BLaER1 (cell line): ENCODE data around the gene BRPF1.

Experiments
- H3K27ac ChIP-seq: shearing (Covaris generic); formaldehyde crosslinking; 2 replicates; pipeline ENCODE4 v1.8.1; 2022
- H3K27me3 ChIP-seq: shearing (Covaris generic); formaldehyde crosslinking; 2 replicates; pipeline ENCODE4 v1.8.1; 2022
- H3K36me3 ChIP-seq: shearing (Covaris generic); formaldehyde crosslinking; 2 replicates; pipeline ENCODE4 v1.8.1; 2022
- H3K4me1 ChIP-seq: shearing (Covaris generic); formaldehyde crosslinking; 2 replicates; pipeline ENCODE4 v1.8.1; 2022
- H3K4me2 ChIP-seq: shearing (Covaris generic); formaldehyde crosslinking; 2 replicates; pipeline ENCODE4 v1.8.1; 2022
- H3K4me3 ChIP-seq: shearing (Covaris generic); formaldehyde crosslinking; 2 replicates; pipeline ENCODE4 v1.8.1; 2022
- H3K9ac ChIP-seq: shearing (Covaris generic); formaldehyde crosslinking; 2 replicates; pipeline ENCODE4 v1.8.1; 2022
- H3K9me3 ChIP-seq: shearing (Covaris generic); formaldehyde crosslinking; 2 replicates; pipeline ENCODE4 v1.8.1; 2022
- H4K20me1 ChIP-seq: shearing (Covaris generic); formaldehyde crosslinking; 2 replicates; pipeline ENCODE4 v1.8.1; 2022
- Cebpa-rat ChIP-seq: shearing (Covaris generic); IDR thresholded peaks from 2 replicates; pipeline ENCODE4 v1.8.1; 2022

Gene BRPF1

GRCh38 chr3:9701006-9701405 is 30.5 kb upstream of the BRPF1 start:
- H3K27ac ChIP-seq, result no peak overlapping the region
- H3K4me3 ChIP-seq, result no peak overlapping the region
- H3K4me2 ChIP-seq, result no peak overlapping the region
- no peak for TF ChIP-seq Cebpa-rat
- peaks cover 29% of the 10 kb centered on the region for H3K27me3 ChIP-seq
- peaks cover 82% of the 10 kb centered on the region for H4K20me1 ChIP-seq
- peaks cover 78% of the 10 kb centered on the region for H3K36me3 ChIP-seq
- H3K9ac ChIP-seq, result no peak overlapping the region
- H3K4me1 ChIP-seq, result no peaks in the 10 kb centered on the region
- H3K9me3 ChIP-seq, result no peaks in the 10 kb centered on the region

DNA sequence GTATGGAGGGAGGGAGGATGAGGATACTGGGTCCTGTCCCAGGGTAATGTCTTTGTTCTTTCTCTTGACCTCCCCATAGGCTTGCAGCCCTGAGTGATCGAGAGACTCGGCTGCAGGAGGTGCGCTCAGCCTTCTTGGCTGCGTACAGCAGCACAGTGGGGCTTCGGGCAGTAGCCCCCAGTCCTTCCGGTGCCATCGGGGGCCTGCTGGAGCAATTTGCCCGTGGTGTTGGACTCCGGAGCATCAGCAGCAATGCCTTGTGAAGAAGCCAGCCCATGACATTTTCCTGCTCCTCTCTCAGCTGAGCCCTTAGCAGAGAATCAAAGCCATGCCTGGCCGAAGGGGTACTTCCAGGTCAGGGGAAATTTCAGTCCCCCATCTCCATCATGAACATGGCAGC is 29.8 kb upstream of the BRPF1 start:
- Histone ChIP-seq H3K27me3 (peaks cover 29% of the 10 kb centered on the region), H3K9me3 (no peaks in the 10 kb centered on the region), H3K36me3 (peaks cover 71% of the 10 kb centered on the region), H3K4me1 (no peaks in the 10 kb centered on the region), H3K9ac (no peak overlapping the region), H4K20me1 (peaks cover 75% of the 10 kb centered on the region), H3K4me2 (no peak overlapping the region), H3K27ac (no peak overlapping the region), H3K4me3 (no peak overlapping the region)
- no peak for TF ChIP-seq Cebpa-rat

DNA sequence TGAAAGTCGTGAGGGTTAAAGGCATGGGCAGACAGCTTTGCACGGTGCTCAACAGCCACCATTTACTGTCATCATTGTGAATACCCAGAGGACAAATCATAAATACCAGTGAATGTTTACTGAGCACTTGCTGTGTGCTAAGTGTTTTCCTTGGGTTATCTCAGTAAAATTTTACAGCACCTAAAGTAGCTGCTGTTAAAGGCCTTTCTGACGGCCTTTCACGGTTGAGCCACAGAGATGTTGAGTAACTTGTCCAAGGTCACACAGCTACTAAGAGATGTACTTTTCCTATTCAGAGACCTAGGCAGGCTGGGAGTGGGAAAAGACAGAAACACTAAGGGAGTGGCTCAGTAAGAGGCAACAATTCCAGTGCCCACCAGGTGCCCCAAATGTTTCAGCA is 28.3 kb upstream of the BRPF1 start:
- Histone ChIP-seq H3K27me3 (peaks cover 29% of the 10 kb centered on the region), H3K4me3 (no peak overlapping the region), H3K9me3 (no peaks in the 10 kb centered on the region), H3K27ac (no peak overlapping the region), H3K9ac (no peak overlapping the region), H3K4me1 (no peaks in the 10 kb centered on the region), H3K4me2 (no peak overlapping the region), H4K20me1 (peaks cover 60% of the 10 kb centered on the region), H3K36me3 (peaks cover 56% of the 10 kb centered on the region)
- TF ChIP-seq Cebpa-rat, result no peak

DNA sequence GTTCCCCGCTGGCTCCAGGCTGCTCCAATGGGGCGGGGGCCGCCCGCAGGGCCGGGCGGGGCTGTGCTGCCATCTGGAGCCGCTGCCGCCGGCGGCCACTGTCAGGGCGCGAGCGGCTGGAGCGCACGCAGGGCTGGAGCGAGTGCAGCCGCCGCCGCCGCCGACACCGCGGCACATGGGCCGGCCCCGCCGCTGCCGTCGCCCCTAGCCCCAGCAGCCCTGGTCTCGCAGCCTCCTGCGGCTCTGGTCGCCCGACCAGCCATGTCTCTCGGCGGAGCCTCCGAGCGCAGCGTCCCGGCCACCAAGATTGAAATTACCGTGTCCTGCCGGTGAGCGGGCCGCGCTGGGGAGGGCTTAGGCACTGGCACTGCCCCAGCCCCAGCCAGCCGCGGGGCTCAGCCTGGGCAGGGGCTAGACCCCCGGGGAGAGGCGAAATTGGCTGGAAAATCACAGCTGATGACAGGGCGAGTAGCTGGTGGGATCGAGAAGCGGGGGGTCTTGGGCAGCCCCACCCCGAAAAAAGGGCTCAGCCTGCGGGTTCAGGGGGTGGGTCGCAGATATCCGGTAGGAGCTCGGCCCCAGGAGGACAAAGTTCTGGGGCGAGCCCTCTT is 27.7 kb upstream of the BRPF1 start, which contains the start of gene CPNE9:
CPNE9 (plus strand) TSS at position 98 of the 611 bp plus-strand sequence; CDS start at position 262, 164 bp downstream.
- Histone ChIP-seq H3K27me3 (peaks cover 29% of the 10 kb centered on the region), H3K9me3 (no peaks in the 10 kb centered on the region), H3K9ac (no peak within 1 kb of the TSS), H3K4me1 (no peaks in the 10 kb centered on the region), H3K4me2 (no peak within 1 kb of the TSS), H3K36me3 (peaks cover 50% of the 10 kb centered on the region), H3K4me3 (no peak within 1 kb of the TSS), H4K20me1 (peaks cover 54% of the 10 kb centered on the region), H3K27ac (no peak within 1 kb of the TSS)
- no peak for TF ChIP-seq Cebpa-rat

DNA sequence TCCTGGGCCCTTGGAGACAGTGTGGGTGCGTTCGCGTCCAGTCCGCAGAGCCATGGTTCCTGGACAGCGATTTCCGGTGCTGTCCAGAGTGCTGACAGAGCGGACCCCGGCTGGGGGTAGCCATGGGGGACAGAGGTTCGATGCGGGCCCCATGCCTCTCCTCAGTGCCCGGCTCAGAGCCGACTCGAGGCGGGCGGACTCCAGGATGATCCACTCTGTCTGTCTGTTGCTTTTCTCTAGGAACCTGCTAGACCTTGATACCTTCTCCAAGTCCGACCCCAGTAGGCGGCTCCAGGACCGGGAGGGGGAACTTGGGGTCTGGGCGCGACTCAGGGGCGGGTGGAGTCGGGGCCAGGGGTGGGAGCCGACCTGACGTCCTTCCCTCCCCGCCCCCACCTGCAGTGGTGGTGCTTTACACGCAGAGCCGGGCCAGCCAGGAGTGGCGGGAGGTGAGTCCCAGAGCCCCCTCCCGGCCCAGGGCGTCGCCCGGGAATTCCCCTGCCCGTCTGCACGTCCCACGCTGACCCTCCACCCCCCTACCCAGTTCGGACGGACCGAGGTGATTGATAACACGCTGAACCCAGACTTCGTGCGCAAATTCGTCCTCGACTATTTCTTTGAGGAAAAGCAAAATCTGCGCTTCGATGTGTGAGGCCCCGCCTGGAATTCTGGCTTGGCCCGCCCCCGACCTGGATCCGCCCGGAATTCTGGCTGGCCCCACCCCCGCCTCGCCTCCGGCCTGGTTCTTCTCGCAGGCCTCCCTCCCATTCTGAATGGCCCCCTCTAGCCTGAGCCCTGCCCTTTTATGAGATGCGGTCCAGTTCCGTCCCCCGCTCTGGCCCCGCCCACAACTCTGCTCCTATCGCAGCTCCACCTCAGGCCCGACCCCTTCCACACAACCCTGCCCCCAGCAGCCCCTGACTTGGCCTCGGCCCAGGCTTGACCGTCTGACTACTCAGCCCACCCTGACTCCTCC is 26.9 kb upstream of the BRPF1 start:
- Histone ChIP-seq H3K36me3 (peaks cover 43% of the 10 kb centered on the region), H3K4me2 (no peak overlapping the region), H3K4me3 (no peak overlapping the region), H3K9ac (no peak overlapping the region), H3K27me3 (peaks cover 29% of the 10 kb centered on the region), H3K27ac (no peak overlapping the region), H3K9me3 (no peaks in the 10 kb centered on the region), H3K4me1 (no peaks in the 10 kb centered on the region), H4K20me1 (peaks cover 46% of the 10 kb centered on the region)
- no peak for TF ChIP-seq Cebpa-rat

GRCh38 chr3:9710174-9710739 is 21.3 kb upstream of the BRPF1 start:
- no peak overlapping the region for H3K4me3 ChIP-seq
- no peak overlapping the region for H3K27ac ChIP-seq
- no peaks in the 10 kb centered on the region for H3K27me3 ChIP-seq
- H3K4me2 ChIP-seq, result no peak overlapping the region
- H3K9ac ChIP-seq, result no peak overlapping the region
- H4K20me1 ChIP-seq, result no peaks in the 10 kb centered on the region
- 0 out of 2 replicates have a peak, but pooled peaks cover 3% of the 10 kb centered on the region for H3K4me1 ChIP-seq
- no peaks in the 10 kb centered on the region for H3K36me3 ChIP-seq
- no peak for TF ChIP-seq Cebpa-rat
- H3K9me3 ChIP-seq, result no peaks in the 10 kb centered on the region

GRCh38 chr3:9712415-9712814 is 19.1 kb upstream of the BRPF1 start:
- Histone ChIP-seq H3K9me3 (no peaks in the 10 kb centered on the region), H3K27me3 (no peaks in the 10 kb centered on the region), H3K36me3 (no peaks in the 10 kb centered on the region), H3K4me2 (no peak overlapping the region), H3K27ac (no peak overlapping the region), H3K4me3 (no peak overlapping the region), H3K9ac (no peak overlapping the region), H4K20me1 (no peaks in the 10 kb centered on the region), H3K4me1 (0 out of 2 replicates have a peak, but pooled peaks cover 5% of the 10 kb centered on the region)
- TF ChIP-seq Cebpa-rat, result no peak

DNA sequence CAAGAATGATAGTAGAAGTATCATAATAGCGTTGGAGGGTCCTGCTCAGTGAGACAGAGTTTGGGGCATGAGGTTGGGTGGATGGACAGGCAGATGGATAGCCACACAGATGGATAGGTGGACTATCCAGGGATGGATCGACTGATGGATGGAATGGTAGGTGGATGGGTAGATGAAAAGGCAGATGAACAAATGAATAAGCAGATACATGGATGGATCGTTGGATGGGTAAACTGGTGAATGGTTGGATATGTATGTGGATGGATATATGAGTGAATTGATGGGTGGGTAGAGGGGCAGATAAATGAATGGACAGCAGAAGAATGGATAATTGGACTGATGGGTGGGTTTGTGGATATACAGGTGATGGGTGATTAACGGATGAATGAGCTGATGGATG is 18.4 kb upstream of the BRPF1 start:
- H3K36me3 ChIP-seq, result no peaks in the 10 kb centered on the region
- H3K9ac ChIP-seq, result no peak overlapping the region
- no peak for TF ChIP-seq Cebpa-rat
- no peak overlapping the region for H3K27ac ChIP-seq
- no peak overlapping the region for H3K4me2 ChIP-seq
- no peaks in the 10 kb centered on the region for H4K20me1 ChIP-seq
- H3K4me1 ChIP-seq, result peaks cover 5% of the 10 kb centered on the region; the same call in 1 of the 2 replicates
- no peaks in the 10 kb centered on the region for H3K27me3 ChIP-seq
- no peak overlapping the region for H3K4me3 ChIP-seq
- H3K9me3 ChIP-seq, result no peaks in the 10 kb centered on the region

DNA sequence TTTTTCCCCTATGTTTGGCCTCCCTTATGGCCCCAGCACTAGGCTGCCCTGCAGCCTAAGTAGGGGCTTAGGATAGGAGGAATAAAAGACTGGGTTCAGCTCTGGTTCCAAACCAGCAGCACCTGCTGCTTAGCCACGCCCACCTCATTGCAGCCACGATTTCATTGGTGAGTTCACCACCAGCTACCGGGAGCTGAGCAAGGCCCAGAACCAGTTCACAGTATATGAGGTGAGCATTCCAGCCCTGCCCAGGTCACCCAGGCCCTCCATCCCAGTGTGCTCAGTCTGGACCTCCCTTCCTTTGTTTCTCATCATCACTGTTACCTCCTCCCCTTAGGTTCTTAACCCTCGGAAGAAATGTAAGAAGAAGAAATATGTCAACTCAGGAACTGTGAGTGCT is 16.4 kb upstream of the BRPF1 start:
- Histone ChIP-seq H3K4me3 (no peak overlapping the region), H3K4me2 (no peak overlapping the region), H3K4me1 (peaks cover 9% of the 10 kb centered on the region), H3K36me3 (no peaks in the 10 kb centered on the region), H3K27me3 (no peaks in the 10 kb centered on the region), H4K20me1 (no peaks in the 10 kb centered on the region), H3K27ac (no peak overlapping the region), H3K9me3 (no peaks in the 10 kb centered on the region), H3K9ac (no peak overlapping the region)
- no peak for TF ChIP-seq Cebpa-rat
